Neural cell (in vitro differentiated cells): ENCODE measurements around the gene HJURP. TPM values are rescaled to one million over a fixed set of nuclear protein-coding genes. Genes with fewer than 3 reads are reported as not detected.
A peak's percentile ranks its signal among the peaks of the same experiment; 100 is the strongest.

Experiments used
- H2AFZ ChIP-seq: fragments of 200-600, 300-800 bp; sonication (generic), shearing (Covaris generic); 2 replicates; pipeline ENCODE4 v1.6.0; 2014; ENCODE audit warnings: low read depth, mild to moderate bottlenecking, antibody characterized with exemption, low read length, moderate library complexity
- H3F3A ChIP-seq: fragments of 200-600 bp; shearing (Covaris generic); 2 replicates; pipeline ENCODE4 v1.6.1; 2016; ENCODE audit warnings: mild to moderate bottlenecking, moderate library complexity, mixed read lengths, antibody characterized with exemption, low read length; ENCODE audit not compliant: insufficient read depth, poor library complexity, severe bottlenecking
- H3K27ac ChIP-seq: fragments of 200-600, 300-800 bp; sonication (generic), shearing (Covaris generic); 2 replicates; pipeline ENCODE4 v1.5.1; 2014; ENCODE audit warnings: mild to moderate bottlenecking, low read length, moderate library complexity
- H3K27me3 ChIP-seq: fragments of 300-800, 200-600 bp; sonication (generic), shearing (Covaris generic); 2 replicates; pipeline ENCODE4 v1.6.0; 2014; ENCODE audit warnings: mild to moderate bottlenecking, low read depth, low read length, moderate library complexity; ENCODE audit not compliant: insufficient read depth
- H3K36me3 ChIP-seq: fragments of 300-800, 200-600 bp; sonication (generic), shearing (Covaris generic); 2 replicates; pipeline ENCODE4 v1.5.1; 2014; ENCODE audit warnings: mild to moderate bottlenecking, antibody characterized with exemption, low read length, moderate library complexity; ENCODE audit not compliant: insufficient read depth
- H3K4me2 ChIP-seq: fragments of 300-800, 200-600 bp; sonication (generic), shearing (Covaris generic); 2 replicates; pipeline ENCODE4 v1.6.0; 2014; ENCODE audit warnings: mild to moderate bottlenecking, low read length
- H3K4me3 ChIP-seq: fragments of 300-800, 200-600 bp; sonication (generic), shearing (Covaris generic); 2 replicates; pipeline ENCODE4 v1.5.1; 2014; ENCODE audit warnings: mild to moderate bottlenecking, low read length, moderate library complexity
- H3K79me2 ChIP-seq: fragments of 200-600 bp; shearing (Covaris generic); replicated peaks from 2 replicates; pipeline ENCODE4 v1.6.0; 2014; ENCODE audit warnings: mild to moderate bottlenecking, low read length, moderate library complexity; ENCODE audit not compliant: insufficient read depth
- H3K9ac ChIP-seq: fragments of 300-800, 200-600 bp; sonication (generic), shearing (Covaris generic); 2 replicates; pipeline ENCODE4 v1.6.1; 2016; ENCODE audit warnings: mild to moderate bottlenecking, low read length, mixed read lengths
- H3K9me2 ChIP-seq: fragments of 200-600 bp; shearing (Covaris generic); 2 replicates; pipeline ENCODE4 v1.6.1; 2016; ENCODE audit warnings: mild to moderate bottlenecking, low read length, mixed read lengths; ENCODE audit not compliant: insufficient read depth
- H3K9me3 ChIP-seq: fragments of 200-600, 300-800 bp; sonication (generic), shearing (Covaris generic); 2 replicates; pipeline ENCODE4 v1.6.1; 2016; ENCODE audit warnings: mild to moderate bottlenecking, mixed run types, low read length, moderate library complexity, mixed read lengths
- H4K20me1 ChIP-seq: fragments of 200-600 bp; shearing (Covaris generic); 2 replicates; pipeline ENCODE4 v1.6.1; 2016; ENCODE audit warnings: mild to moderate bottlenecking, mixed run types; ENCODE audit not compliant: insufficient read depth
- CTCF ChIP-seq: fragments of 450-650 bp; IDR thresholded peaks from 2 replicates; pipeline ENCODE4 v1.5.1; 2014; ENCODE audit warnings: antibody characterized with exemption, mild to moderate bottlenecking, moderate library complexity; ENCODE audit not compliant: poor library complexity, severe bottlenecking
- EP300 ChIP-seq: fragments of 450-650 bp; conservative IDR thresholded peaks from 2 replicates; pipeline ENCODE4 v1.6.1; 2014; ENCODE audit warnings: antibody characterized with exemption, mild to moderate bottlenecking, moderate library complexity; ENCODE audit not compliant: poor library complexity, severe bottlenecking
- EZH2 ChIP-seq: fragments of 200-600, 300-800 bp; shearing (Covaris generic), sonication (generic); IDR thresholded peaks from 2 replicates; pipeline ENCODE4 v1.6.1; 2014; ENCODE audit warnings: antibody characterized with exemption, low read length, borderline replicate concordance, mild to moderate bottlenecking; ENCODE audit not compliant: insufficient read depth, poor library complexity, severe bottlenecking
- MXI1 ChIP-seq: fragments of 450-650 bp; conservative IDR thresholded peaks from 2 replicates; pipeline ENCODE4 v1.6.1; 2014; ENCODE audit warnings: antibody characterized with exemption, mild to moderate bottlenecking; ENCODE audit not compliant: poor library complexity, severe bottlenecking
- POLR2AphosphoS5 ChIP-seq: IDR thresholded peaks from 2 replicates; pipeline ENCODE4 v1.6.1; 2012
- RAD21 ChIP-seq: fragments of 450-650 bp; conservative IDR thresholded peaks from 2 replicates; pipeline ENCODE4 v1.6.1; 2014; ENCODE audit warnings: antibody characterized with exemption, mild to moderate bottlenecking, moderate library complexity
- REST ChIP-seq: IDR thresholded peaks from 2 replicates; pipeline ENCODE4 v1.6.1; 2012; ENCODE audit warnings: borderline replicate concordance
- SMC3 ChIP-seq: fragments of 450-650 bp; conservative IDR thresholded peaks from 2 replicates; pipeline ENCODE4 v1.6.1; 2014; ENCODE audit warnings: antibody characterized with exemption, mild to moderate bottlenecking, moderate library complexity; ENCODE audit not compliant: poor library complexity
- TAF1 ChIP-seq: IDR thresholded peaks from 2 replicates; pipeline ENCODE4 v1.6.1; 2012; ENCODE audit warnings: low read depth
- polyA plus RNA-seq: library from polyadenylated mRNA; depleted of rRNA; stranded (reverse); fragments of >200 nt; gene quantifications from 2 replicates; pipeline ENCODE4 v1.2.3, GENCODE V29; 2014

Gene HJURP
- polyA plus RNA-seq, 1 donor from 2014 or later: 1.3 TPM

GRCh38 chr2:233833345-233833744, 21.0 kb downstream of the HJURP start:
- no peak for TF ChIP-seq RAD21
- TF ChIP-seq TAF1: no peak
- no peak for TF ChIP-seq SMC3
- TF ChIP-seq CTCF: no peak
- no peak for TF ChIP-seq EZH2
- no peak overlapping the region for H2AFZ ChIP-seq
- no peak overlapping the region for H3K4me2 ChIP-seq
- H3F3A ChIP-seq: no peaks in the 10 kb centered on the region
- H4K20me1 ChIP-seq: no peaks in the 10 kb centered on the region
- no peaks in the 10 kb centered on the region for H3K9me2 ChIP-seq
- no peaks in the 10 kb centered on the region for H3K27me3 ChIP-seq
- H3K9ac ChIP-seq: no peak overlapping the region
- H3K9me3 ChIP-seq: no peaks in the 10 kb centered on the region
- H3K4me3 ChIP-seq: no peak overlapping the region
- H3K79me2 ChIP-seq: peaks cover 4% of the 10 kb centered on the region
- no peaks in the 10 kb centered on the region for H3K36me3 ChIP-seq
- H3K27ac ChIP-seq: no peak overlapping the region

- no peak overlapping the region for H3K27ac ChIP-seq
Observed at GRCh38 chr2:233832869-233833311, 21.4 kb downstream of the HJURP start.

More at GRCh38 chr2:233832869-233833311, 21.4 kb downstream of the HJURP start:
- no peak overlapping the region for H3K4me3 ChIP-seq
- TF ChIP-seq POLR2AphosphoS5: no peak
- TF ChIP-seq EP300: no peak
- peak; percentile 55 for TF ChIP-seq RAD21
- no peak for TF ChIP-seq MXI1
- TF ChIP-seq CTCF: peak; percentile 53
- TF ChIP-seq REST: no peak
- no peak for TF ChIP-seq TAF1
- TF ChIP-seq SMC3: peak; percentile 25
- no peak for TF ChIP-seq EZH2
- H3K36me3 ChIP-seq: no peaks in the 10 kb centered on the region
- H3K9me3 ChIP-seq: no peaks in the 10 kb centered on the region
- no peaks in the 10 kb centered on the region for H3K9me2 ChIP-seq
- no peaks in the 10 kb centered on the region for H4K20me1 ChIP-seq
- H3K9ac ChIP-seq: no peak overlapping the region
- no peaks in the 10 kb centered on the region for H3K27me3 ChIP-seq
- no peak overlapping the region for H2AFZ ChIP-seq
- peaks cover 3% of the 10 kb centered on the region for H3K79me2 ChIP-seq
- no peak overlapping the region for H3K4me2 ChIP-seq
- H3F3A ChIP-seq: no peaks in the 10 kb centered on the region
